AG04450 (cell line): ENCODE measurements around the gene GTF2IRD1. TPM values are rescaled to one million over a fixed set of nuclear protein-coding genes. Genes with fewer than 3 reads are reported as not detected.

ENCODE experiments used
- CTCF ChIA-PET: fragments of 300-600, 350-600 bp; formaldehyde crosslinking; extraction: SDS; loops from one replicate; lab custom pipeline; 2022; ENCODE audit warnings: antibody characterized with exemption, inconsistent platforms; lab: Charles Lee
- POLR2A ChIA-PET: fragments of 350-600 bp; formaldehyde crosslinking; extraction: SDS; loops from one replicate; lab custom pipeline; 2021; ENCODE audit warnings: antibody characterized with exemption, inconsistent platforms; lab: Yijun Ruan, JAX
- DNase-seq: peaks from one replicate; pipeline ENCODE4 v3.0.0-alpha.2; 2011; ENCODE audit warnings: low read depth, low spot score
- H3K27ac ChIP-seq: one replicate; pipeline ENCODE4 v1.5.1; 2012; ENCODE audit warnings: low read depth, low read length, control low read depth
- H3K27me3 ChIP-seq: one replicate; pipeline ENCODE4 v1.6.0; 2012; ENCODE audit warnings: low read length; ENCODE audit not compliant: control insufficient read depth, insufficient read depth
- H3K4me3 ChIP-seq: 2 replicates; pipeline ENCODE4 v1.5.1; 2011; ENCODE audit warnings: mild to moderate bottlenecking, low read depth, low read length, control low read depth
- H3K9me3 ChIP-seq: 2 replicates; pipeline ENCODE4 v1.5.1; 2012; ENCODE audit warnings: low read length; ENCODE audit not compliant: control insufficient read depth, insufficient read depth
- CTCF ChIP-seq: IDR thresholded peaks from 2 replicates; pipeline ENCODE4 v1.5.1; 2011; ENCODE audit warnings: low read depth, low read length, control low read depth, inconsistent platforms
- polyA plus RNA-seq: library from polyadenylated mRNA; depleted of rRNA; stranded (reverse); fragments of >200 nt; gene quantifications from 2 replicates; pipeline ENCODE4 v1.2.3, GENCODE V29; 2011

The GTF2IRD1 gene
- polyA plus RNA-seq, 1 experiment: 23.5 TPM

- Histone ChIP-seq H3K4me3 (no peak overlapping the region), H3K27ac (no peak overlapping the region), H3K27me3 (no peaks in the 10 kb centered on the region), H3K9me3 (no peaks in the 10 kb centered on the region)
- ChIA-PET CTCF (no interaction called here), POLR2A (no interaction called here)
- no peak for TF ChIP-seq CTCF
- DNase-seq: no peak
Measured at GRCh38 chr7:74599244-74599643, 145.5 kb downstream of the GTF2IRD1 start.

GRCh38 chr7:74604326-74605020 is 150.8 kb downstream of the GTF2IRD1 start:
- DNase-seq: no peak
- POLR2A ChIA-PET: interaction anchor here (0.7 kb wide), 1 partner anchor 85 kb away, joined by 14 read pairs; no protein-coding TSS in a partner anchor
- no peaks in the 10 kb centered on the region for H3K27me3 ChIP-seq
- CTCF ChIA-PET: no interaction called here
- TF ChIP-seq CTCF: no peak
- no peak overlapping the region for H3K4me3 ChIP-seq
- H3K27ac ChIP-seq: no peak overlapping the region
- H3K9me3 ChIP-seq: no peaks in the 10 kb centered on the region

GRCh38 chr7:74606101-74606908 is 152.6 kb downstream of the GTF2IRD1 start:
- H3K4me3 ChIP-seq: peak overlapping the region; percentile 25; the same call in 1 of the 2 replicates
- ChIA-PET POLR2A (no interaction called here), CTCF (no interaction called here)
- H3K9me3 ChIP-seq: no peaks in the 10 kb centered on the region; the same call in 1 of the 2 replicates
- no peak for DNase-seq
- H3K27me3 ChIP-seq: no peaks in the 10 kb centered on the region
- H3K27ac ChIP-seq: no peak overlapping the region
- TF ChIP-seq CTCF: no peak

GRCh38 chr7:74606909-74607510 is 153.3 kb downstream of the GTF2IRD1 start:
- Histone ChIP-seq H3K4me3 (peak overlapping the region; percentile 25; the same call in 1 of the 2 replicates), H3K27me3 (no peaks in the 10 kb centered on the region), H3K9me3 (no peaks in the 10 kb centered on the region; the same call in 1 of the 2 replicates), H3K27ac (no peak overlapping the region)
- DNase-seq: no peak
- no peak for TF ChIP-seq CTCF
- POLR2A ChIA-PET: no interaction called here
- CTCF ChIA-PET: no interaction called here
